HT-29 (cell line): ENCODE data around the gene CAPN15. TPM values are rescaled to one million over a fixed set of nuclear protein-coding genes. Genes with fewer than 3 reads are reported as not detected.
"Not testable (repeated sequence)": the region's sequence is repeated elsewhere in the genome, so short reads cannot be mapped to it uniquely, and the experiment has no call there.

Experiments used
- DNase-seq: peaks from one replicate; pipeline ENCODE4 v3.0.0-alpha.2; 2015; ENCODE audit warnings: low spot score
- total RNA-seq: library from RNA; depleted of rRNA; stranded (reverse); fragments of >200 nt; shearing (Covaris generic); gene quantifications from 2 replicates; pipeline ENCODE4 v1.2.3, GENCODE V29; 2014; rRNA removed

CAPN15 gene
- total RNA-seq, result 161 and 180 TPM in 2 replicates

GRCh38 chr16:527015-527903 lies at the start of gene CAPN15:
TSS of gene CAPN15 (plus strand) at chr16:527712. CDS start at chr16:546839, 19,127 bp downstream.
- peak; percentile 86 for DNase-seq

- DNase-seq, result not testable (repeated sequence)
Measured at GRCh38 chr16:478287-478686, 49.2 kb upstream of the CAPN15 start.

GRCh38 chr16:482468-483185 lies 44.9 kb upstream of the CAPN15 start:
- no peak for DNase-seq

GRCh38 chr16:483341-484075 lies 44.0 kb upstream of the CAPN15 start:
- no peak for DNase-seq

- DNase-seq, result no peak
Measured at GRCh38 chr16:489606-490005, 37.9 kb upstream of the CAPN15 start.

GRCh38 chr16:490768-491167 lies 36.7 kb upstream of the CAPN15 start:
- no peak for DNase-seq

- DNase-seq, result no peak
Measured at GRCh38 chr16:491220-491919, 36.1 kb upstream of the CAPN15 start.

GRCh38 chr16:492211-492875 lies 35.2 kb upstream of the CAPN15 start:
- no peak for DNase-seq

- not testable (repeated sequence) for DNase-seq
Measured at GRCh38 chr16:494676-495075, 32.8 kb upstream of the CAPN15 start.

GRCh38 chr16:495127-495748 lies 32.3 kb upstream of the CAPN15 start:
- peak; percentile 59 for DNase-seq

- no peak for DNase-seq
Measured at GRCh38 chr16:496097-496886, 31.2 kb upstream of the CAPN15 start.

- no peak for DNase-seq
Measured at GRCh38 chr16:497258-497657, 30.3 kb upstream of the CAPN15 start.

- DNase-seq, result no peak
Measured at GRCh38 chr16:499924-500323, 27.6 kb upstream of the CAPN15 start.

- DNase-seq, result no peak
Measured at GRCh38 chr16:500709-501108, 26.8 kb upstream of the CAPN15 start.

- peak; percentile 40 for DNase-seq
Measured at GRCh38 chr16:502179-502943, 25.2 kb upstream of the CAPN15 start.

GRCh38 chr16:503150-504071 lies 24.1 kb upstream of the CAPN15 start:
- no peak for DNase-seq

- no peak for DNase-seq
Measured at GRCh38 chr16:505479-506245, 21.9 kb upstream of the CAPN15 start.
